GM21360 (cell line): ENCODE results near the gene SLC25A31.

Experiments used
- ATAC-seq: cut with Tn5 transposase; IDR thresholded peaks from one replicate; pipeline ENCODE4 v1.9.1; 2021; ENCODE audit warnings: mild to moderate bottlenecking, moderate library complexity; ENCODE audit not compliant: unreplicated experiment

The SLC25A31 gene

DNA sequence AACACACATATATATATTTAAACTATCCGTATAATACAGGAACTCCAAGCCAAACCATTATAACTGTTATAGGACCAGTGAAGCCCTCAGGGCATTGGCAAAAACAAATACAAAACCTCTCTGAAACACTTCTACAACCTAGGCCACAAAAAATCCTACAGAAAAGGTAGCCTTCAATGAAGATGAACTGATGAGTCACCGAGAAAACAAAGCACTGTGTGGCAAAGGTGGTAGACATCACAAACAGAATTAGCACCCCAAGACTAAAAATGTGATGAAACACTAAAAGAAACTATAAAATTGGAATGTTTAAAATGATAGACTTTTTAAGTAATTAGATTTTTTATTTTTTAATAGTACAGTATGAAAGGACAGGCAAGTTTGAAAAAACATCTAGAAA lies 46.4 kb downstream of the SLC25A31 start:
- ATAC-seq, result no peak

DNA sequence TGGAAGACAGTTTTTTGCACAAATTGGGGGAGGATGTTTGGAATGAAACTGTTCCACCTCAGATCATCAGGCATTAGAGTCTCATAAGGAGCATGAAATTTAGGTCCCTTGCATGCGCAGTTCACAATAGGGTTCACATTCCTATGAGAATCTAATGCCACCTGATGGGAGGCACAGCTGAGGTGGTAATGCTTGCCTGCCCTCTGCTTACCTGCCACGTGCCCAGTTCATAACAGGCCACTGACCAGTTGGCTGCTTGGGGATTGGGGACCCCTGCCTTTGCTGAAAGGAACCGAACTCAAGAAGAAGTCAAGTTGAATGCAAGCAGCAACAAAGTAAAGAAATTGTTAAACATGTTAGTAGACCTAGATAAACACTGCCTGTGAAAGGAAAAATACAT lies 47.3 kb downstream of the SLC25A31 start:
- no peak for ATAC-seq

GRCh38 chr4:127778102-127778501 lies 47.9 kb downstream of the SLC25A31 start:
- no peak for ATAC-seq

DNA sequence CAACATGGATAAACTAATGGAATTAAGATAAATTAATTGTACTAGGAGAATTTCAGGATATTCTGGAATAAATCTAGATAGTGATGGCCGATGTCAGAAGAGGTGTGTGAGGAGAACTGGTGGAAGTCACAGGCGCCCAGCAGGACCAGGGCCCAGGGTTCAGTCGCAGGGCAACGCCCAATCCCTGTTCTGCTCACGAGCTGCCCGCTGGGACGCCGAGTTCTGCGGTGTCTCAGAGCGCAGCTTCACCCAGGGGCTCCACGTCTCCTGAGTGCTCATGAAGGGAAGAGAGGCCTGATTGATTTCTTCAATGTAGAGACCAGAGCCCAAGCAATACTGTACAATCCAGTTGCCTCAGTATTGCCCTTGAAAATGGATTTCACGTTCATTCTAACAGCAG lies 50.4 kb downstream of the SLC25A31 start:
- no peak for ATAC-seq

DNA sequence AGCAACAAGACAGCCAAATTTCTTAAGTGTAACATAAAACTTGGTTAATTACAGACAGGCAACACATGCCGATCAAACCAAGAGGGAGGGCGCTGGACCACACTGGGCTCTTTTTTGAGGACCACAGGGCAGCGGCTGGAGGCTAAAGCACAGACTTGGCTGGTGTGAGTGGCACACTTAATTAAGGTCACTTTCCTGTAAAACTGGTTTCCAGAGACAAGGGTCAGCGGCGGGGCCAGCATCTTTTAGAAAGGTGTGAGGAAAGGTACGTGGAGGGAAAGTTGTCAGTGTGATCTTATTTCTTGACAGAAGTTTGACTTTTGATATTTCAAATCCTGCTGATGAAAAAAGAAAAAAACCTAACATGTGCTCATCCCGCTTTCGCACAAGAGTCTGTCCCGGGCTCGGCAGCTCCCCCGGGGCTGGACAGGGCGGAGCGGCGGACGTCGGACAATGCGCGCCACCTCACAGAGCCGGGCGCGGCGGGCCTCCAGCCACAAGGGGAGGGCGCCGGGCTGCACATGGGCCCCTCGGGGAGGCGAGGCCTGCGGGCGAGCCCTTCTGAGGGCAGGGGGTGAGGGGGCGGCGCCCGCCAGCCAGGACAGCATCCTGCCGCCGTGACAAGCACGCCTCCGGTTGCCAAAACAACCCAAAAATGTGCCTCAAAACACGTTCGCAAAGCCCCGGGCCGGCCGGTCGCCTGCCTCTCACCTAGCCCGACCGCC lies 51.3 kb downstream of the SLC25A31 start:
- no peak for ATAC-seq

- ATAC-seq, result peak; percentile 80
These were observed 51.8 kb downstream of the SLC25A31 start for GRCh38 chr4:127782025-127782274.

DNA sequence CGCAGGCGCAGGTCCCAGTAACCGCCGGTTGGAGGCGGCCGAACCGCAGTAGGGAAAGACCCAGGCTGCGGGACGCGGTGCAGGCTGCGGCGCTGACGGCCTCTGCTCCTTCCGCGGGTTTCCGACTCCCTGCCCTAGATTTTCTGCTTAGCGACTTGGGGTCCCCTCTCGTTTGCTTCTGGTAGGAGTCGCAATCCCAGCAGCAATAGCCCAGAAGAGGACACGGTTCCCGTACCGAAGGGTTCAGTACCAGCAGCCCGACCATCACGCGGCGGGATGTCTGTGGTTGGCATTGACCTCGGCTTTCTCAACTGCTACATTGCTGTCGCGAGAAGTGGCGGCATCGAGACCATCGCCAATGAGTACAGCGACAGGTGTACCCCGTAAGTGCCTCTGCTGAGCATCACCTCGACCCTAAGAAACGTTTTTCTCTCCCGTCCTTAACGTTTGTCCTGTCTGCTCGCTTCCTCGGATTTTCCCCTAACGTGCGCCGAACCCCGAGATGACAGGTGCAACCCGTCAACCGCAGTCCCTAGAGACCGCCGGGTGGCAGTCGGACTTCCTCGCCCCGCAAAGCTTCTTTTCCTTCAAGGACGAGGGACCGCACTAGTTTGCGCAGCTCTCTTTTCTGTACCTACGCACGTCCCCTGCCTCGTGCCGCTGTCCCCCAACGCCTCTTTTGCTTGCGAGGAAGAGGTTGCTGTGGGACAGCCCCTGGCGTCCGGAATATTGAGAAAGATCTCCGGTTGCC lies 52.2 kb downstream of the SLC25A31 start, which contains the start of gene HSPA4L:
Gene HSPA4L, plus strand, starts transcription at position 48 of the 751 bp plus-strand sequence. Its CDS starts 229 bp downstream, at position 277.
- peak; percentile 38 for ATAC-seq

DNA sequence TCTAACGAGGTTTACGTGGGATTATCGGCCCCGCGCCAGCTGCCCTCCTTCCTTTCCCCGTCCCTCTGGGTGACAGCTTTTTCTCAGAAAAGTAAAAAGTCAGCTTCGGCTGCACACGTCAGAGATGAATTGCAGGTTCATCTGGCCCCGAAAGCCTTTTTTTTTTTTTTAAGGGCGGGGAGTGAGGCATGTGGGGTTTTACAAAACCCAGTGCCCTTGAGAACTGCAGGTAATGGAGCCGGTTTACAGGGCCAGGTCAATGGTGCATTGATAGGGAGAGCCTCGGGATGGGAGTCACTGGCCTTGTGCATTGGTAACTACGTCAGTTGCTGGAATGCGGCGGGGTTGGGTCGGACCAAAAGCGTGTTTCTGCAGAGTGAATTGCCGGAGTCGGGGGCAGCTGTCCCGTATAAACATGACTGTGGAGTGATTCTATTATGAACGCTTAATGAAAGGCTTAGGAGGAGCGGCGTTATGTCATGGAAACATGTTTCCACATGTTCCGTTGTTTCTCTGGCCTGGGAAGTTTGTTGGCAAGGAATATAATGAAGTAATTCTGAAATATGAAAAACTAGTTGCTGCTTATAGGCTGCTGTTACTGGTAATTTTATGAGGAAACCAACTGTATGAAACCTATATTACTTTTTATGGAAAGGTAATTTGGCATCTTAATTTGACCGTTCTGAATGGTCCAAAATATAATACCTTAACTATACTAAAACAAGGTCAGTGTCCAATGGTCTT lies 53.0 kb downstream of the SLC25A31 start:
- peak; percentile 9 for ATAC-seq

DNA sequence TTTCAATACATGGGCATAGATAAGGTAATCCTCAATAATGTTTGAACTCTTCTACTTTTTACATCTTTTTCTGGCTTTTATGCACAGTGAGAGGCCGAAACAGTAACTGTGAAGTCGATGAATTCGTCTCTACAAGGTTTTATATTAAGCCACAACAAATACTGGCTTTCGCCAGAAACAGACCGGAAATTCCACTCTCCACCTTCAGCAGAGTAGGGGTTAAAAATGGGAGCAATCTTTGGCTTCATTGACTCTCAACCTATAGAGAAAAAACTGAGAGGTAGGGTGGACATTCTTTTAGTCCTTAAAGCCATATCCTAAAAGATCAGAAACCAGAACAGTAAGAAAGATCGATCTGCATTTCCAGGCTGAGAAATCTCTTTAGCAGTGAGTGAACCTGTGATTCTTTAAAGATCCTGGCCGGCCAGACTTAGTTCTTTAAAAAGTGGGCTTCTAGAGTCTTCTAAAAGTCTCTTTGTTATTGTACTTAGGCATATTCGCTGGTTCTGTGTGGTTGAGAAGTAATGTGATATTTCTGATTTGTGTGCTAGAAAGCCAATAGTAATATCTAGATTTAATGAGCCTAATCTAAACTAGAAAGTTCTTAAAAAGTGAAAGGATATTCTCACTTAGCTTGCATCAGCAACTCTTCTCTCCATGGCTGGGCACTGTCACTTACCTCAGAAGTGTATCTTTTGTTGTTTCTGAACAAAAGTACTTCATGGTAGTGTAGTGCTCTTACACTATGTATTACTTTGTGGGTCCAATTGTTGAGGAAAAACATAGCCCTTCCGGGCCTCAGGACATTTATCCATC lies 54.0 kb downstream of the SLC25A31 start:
- no peak for ATAC-seq

GRCh38 chr4:127788517-127788916 lies 58.3 kb downstream of the SLC25A31 start:
- ATAC-seq, result peak; percentile 54

GRCh38 chr4:127791391-127791790 lies 61.2 kb downstream of the SLC25A31 start:
- ATAC-seq, result no peak

- ATAC-seq, result no peak
These were observed 63.3 kb downstream of the SLC25A31 start for GRCh38 chr4:127793528-127793927.

GRCh38 chr4:127799711-127800110 lies 69.5 kb downstream of the SLC25A31 start:
- no peak for ATAC-seq

DNA sequence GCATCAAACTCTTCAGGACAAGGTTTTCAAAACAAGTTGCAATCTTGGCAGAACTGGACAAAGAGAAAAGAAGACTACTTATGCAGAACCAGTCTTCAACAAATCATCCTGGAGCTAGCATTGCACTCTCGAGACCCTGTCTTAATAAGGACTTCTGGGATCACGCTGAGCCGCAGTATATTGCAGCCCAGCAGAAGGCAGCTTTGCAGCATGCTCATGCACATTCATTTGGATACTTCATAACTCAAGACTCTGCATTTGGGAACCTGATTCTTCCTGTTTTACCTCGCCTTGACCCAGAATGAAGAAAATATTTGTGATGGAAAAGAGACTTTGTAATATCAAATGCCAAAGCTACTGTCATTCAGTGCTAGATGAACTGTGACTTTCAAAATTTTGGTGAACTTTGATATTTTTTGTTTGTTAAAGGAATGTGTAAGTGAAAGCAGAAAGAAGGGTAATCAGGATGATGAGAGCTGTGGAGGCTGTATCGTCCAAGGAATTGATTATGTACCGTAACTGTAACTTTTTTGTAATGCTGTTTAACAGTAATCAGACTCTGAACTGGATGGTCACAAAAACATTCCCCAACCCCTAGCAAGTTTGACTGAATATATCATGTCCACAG lies 79.1 kb downstream of the SLC25A31 start:
- ATAC-seq, result no peak

GRCh38 chr4:127810551-127810950 lies 80.4 kb downstream of the SLC25A31 start:
- no peak for ATAC-seq

- ATAC-seq, result no peak
These were observed 92.2 kb downstream of the SLC25A31 start for GRCh38 chr4:127822430-127822829.
